Astrocyte of the spinal cord (primary cell): ENCODE results near the gene NLRP8.

Experiments
- DNase-seq: peaks from one replicate; pipeline ENCODE4 v3.0.0; 2011; ENCODE audit warnings: low read depth, low spot score
- H3K4me3 ChIP-seq: 2 replicates; pipeline ENCODE4 v1.5.1; 2011; ENCODE audit warnings: low read depth, mild to moderate bottlenecking, low read length, moderate library complexity
- in situ Hi-C: cut with HindIII; loops from 2 replicates; pipeline ENCODE4 v1.10.0; 2017; ENCODE audit warnings: low sequenced_read_pairs
- TF ChIP-seq, protein P1 (sequence below): IDR thresholded peaks from 2 replicates; pipeline ENCODE4 v1.5.1; 2012; ENCODE audit warnings: low read depth, mild to moderate bottlenecking, low read length, inconsistent platforms

NLRP8 gene

DNA sequence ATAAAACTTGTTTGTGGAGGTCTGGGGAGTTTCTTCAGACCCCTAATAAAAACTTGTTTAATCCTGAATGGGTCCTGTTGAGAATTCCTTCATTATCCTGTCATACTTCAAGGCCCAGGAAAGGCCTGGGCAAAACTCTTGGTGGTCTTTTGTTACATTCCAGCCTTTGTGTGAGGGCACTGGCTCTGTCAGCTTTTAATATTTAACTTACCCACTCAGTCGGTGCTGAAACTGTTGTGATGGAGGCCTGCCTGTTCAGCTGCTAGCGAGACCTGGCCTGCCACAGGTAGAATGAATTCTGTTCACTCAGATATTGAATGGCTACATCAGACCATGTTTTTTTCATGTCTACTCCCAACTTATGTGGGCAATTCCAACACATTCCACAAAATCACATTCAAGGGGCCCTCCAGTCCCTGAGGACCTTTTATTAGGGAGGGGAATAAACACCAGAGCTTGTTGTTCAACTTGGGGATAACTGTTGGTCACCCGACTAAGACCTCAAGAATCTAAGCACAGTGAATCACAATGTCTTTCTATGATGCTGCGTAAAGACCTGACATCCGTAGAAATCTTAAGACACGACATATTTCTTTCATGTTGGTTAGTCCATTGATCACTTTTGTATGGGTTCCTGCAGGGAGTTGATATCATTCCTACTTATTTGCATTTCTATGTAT is 12.5 kb downstream of the NLRP8 start:
- in situ Hi-C loops, result no loop called here
- DNase-seq, result no peak

DNA sequence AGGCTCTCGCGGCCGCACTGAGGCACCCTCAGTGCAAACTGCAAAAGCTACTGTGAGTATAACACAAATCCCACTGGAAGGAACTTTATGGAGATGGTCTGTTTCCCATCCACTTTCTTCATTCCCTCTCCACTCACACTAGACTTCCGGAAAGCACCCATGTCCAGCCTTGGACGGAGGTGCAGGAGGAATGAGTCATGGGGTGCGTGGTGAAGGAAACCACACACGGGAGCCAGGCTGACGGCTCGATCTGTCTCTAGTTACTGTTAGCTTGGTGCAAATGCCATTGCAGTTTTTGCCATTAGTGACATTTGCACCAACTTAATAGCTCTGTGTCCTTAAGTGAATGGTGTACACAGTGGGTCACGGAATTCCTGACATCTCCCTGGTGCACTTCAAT is 14.6 kb downstream of the NLRP8 start:
- no peak for DNase-seq
- no peak overlapping the region for H3K4me3 ChIP-seq
- TF ChIP-seq, protein P1, sequence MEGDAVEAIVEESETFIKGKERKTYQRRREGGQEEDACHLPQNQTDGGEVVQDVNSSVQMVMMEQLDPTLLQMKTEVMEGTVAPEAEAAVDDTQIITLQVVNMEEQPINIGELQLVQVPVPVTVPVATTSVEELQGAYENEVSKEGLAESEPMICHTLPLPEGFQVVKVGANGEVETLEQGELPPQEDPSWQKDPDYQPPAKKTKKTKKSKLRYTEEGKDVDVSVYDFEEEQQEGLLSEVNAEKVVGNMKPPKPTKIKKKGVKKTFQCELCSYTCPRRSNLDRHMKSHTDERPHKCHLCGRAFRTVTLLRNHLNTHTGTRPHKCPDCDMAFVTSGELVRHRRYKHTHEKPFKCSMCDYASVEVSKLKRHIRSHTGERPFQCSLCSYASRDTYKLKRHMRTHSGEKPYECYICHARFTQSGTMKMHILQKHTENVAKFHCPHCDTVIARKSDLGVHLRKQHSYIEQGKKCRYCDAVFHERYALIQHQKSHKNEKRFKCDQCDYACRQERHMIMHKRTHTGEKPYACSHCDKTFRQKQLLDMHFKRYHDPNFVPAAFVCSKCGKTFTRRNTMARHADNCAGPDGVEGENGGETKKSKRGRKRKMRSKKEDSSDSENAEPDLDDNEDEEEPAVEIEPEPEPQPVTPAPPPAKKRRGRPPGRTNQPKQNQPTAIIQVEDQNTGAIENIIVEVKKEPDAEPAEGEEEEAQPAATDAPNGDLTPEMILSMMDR, result no peak
- in situ Hi-C loops, result no loop called here

More for the DNA sequence above, 12.5 kb downstream of the NLRP8 start:
- H3K4me3 ChIP-seq, result no peak overlapping the region
- TF ChIP-seq, protein P1, result no peak

DNA sequence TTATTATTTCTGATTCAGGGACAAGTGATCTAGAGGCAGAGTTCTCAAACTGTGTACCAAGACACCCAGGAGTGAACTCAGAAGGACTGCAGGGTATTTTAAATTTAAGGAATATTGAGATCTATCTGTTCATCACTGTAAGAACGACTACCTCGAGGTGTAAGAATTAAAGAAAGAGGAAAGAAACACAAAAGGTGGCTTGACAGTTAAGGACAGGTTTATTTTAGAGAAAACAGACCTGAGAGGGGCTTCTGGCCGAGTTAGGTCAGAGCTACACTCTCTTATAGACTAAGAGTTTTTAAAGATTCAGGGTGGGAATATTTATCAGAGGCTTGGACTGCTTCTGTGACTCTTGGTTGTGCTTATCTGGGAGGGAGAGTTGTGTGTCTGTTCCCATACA is 26.4 kb downstream of the NLRP8 start:
- no peak for DNase-seq
- no peak overlapping the region for H3K4me3 ChIP-seq
- in situ Hi-C loops, result no loop called here
- TF ChIP-seq, protein P1, result no peak

DNA sequence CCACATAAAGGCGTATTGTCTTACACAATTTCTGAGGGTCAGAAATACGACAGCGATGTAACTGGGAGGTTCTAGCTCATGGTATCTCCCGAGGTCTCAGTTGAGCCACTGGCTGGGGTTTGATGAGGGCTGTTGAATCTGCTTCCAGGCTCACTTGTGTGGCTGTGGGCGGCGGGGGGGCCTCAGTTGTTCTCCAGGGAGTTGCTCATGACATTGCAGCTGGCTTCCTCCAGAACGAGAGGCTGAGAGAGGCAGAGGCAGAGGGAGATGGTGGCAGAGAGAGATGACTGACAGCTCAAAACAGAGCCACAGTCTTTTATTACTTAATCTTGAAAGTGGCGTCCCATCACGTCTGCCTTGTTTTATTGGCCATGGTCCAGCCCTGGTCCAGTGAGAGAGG is 32.8 kb downstream of the NLRP8 start:
- H3K4me3 ChIP-seq, result no peak overlapping the region
- DNase-seq, result no peak
- in situ Hi-C loops, result no loop called here
- TF ChIP-seq, protein P1, result no peak

DNA sequence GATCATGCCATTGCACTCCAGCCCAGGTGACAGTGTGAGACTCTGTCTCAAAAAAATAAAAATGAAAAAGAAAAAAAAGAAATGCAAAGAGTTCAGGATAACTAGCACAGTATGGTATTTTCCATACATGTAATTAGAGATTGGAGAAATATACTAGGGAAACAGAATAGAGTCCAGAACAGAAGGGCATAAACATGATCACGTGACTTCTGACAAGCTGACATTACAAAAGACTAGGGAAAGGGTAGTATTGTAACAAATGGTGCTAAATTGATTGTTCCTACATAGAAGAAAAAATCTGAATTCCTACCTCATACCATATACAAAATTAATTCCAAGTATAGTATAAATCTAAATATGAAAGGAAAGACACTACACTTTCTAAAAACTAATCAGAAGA is 37.6 kb downstream of the NLRP8 start:
- TF ChIP-seq, protein P1, result no peak
- in situ Hi-C loops, result no loop called here
- DNase-seq, result no peak
- H3K4me3 ChIP-seq, result no peak overlapping the region

DNA sequence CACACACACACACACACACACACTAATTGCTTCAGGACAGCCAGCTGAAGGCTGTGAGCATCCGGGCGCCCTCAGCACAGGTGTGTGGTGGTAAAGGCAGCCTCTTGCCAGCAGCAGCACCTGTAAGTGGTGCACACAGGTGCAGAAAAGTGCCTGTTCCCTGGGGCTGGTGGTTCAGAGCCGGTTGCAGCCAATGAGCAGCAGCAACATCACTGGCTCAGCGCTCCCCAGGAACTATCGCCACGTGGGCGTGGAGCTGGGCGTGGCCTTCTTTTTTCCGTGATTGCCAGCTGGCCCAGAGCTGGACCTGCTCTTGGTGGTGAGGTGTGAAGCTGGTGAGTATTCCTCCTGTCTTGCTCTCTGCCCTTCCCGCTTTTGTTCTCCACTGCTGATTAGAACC is 38.9 kb downstream of the NLRP8 start, which contains the start of gene NLRP5:
Gene NLRP5, plus strand, starts transcription at position 289 of the 400 bp plus-strand sequence.
- TF ChIP-seq, protein P1, result no peak
- no peak for DNase-seq
- no peak within 1 kb of the TSS for H3K4me3 ChIP-seq
- in situ Hi-C loops, result no loop called here
